GM23248 (cell line): ENCODE measurements around the gene CLIP4.

Experiments used
- EZH2 ChIP-seq: fragments of 200-600 bp; sonication (generic); IDR thresholded peaks from 2 replicates; pipeline ENCODE4 v1.6.1; 2018; ENCODE audit warnings: antibody characterized with exemption, mild to moderate bottlenecking; ENCODE audit not compliant: insufficient read depth, poor library complexity, severe bottlenecking
- EZH2phosphoT487 ChIP-seq: fragments of 200-600 bp; sonication (generic); IDR thresholded peaks from 2 replicates; pipeline ENCODE4 v1.6.1; 2018; ENCODE audit warnings: antibody characterized with exemption, moderate library complexity, mild to moderate bottlenecking, low read depth; ENCODE audit not compliant: insufficient read depth

GRCh38 chr2:29073933-29074332 lies 41.3 kb upstream of the CLIP4 start:
- TF ChIP-seq EZH2 (no peak), EZH2phosphoT487 (no peak)
